ELR (cell line): ENCODE data around the gene SMG6.
A peak's percentile ranks its signal among the peaks of the same experiment; 100 is the strongest.

ENCODE experiments used
- DNase-seq: peaks from one replicate; pipeline ENCODE4 v3.0.0-alpha.2; 2015; ENCODE audit warnings: low read depth

The SMG6 gene

DNA sequence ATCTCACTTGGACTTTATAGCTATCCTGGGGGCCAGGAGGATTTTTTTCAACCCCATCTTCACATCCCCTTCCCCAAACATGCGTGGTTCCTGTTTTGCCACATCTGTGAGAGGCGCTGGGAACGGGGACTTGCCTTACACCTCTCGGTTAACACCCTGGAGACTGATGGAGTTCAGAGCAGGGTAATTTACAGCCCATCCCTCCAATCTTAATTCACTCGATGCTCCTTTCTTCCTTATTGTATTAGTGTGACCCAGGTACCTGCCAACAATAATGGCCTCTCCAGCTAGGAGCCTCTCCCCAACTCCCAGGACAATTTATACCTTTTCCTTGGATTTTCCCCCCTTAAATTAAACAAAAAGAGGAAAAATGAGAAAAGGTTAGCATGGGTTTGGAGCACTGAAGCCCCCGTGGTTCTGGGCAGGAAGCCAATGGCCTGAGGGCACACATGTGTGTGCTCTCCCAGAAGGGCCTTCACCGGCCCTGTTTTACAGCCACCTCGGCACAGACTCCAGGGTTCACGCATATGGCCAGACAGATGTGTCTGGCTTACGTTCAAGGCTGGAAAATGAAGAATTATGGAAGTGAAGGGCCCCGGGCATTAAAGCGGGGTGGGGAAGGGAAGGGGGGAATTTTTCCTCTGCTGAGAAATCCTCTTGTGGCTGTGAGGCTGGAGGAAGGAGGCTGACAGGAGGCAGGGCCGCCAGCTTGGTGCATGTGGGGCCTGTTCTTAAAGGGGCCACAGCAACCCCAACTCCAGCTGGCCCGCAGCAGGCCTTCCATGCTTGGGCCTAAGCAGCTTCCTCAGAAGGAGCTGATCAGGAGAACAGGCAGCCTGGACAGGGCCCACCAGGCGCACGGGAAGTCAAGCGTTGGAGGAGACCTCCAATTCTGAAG is 227.2 kb downstream of the SMG6 start:
- no peak for DNase-seq

- no peak for DNase-seq
Observed at GRCh38 chr17:2075336-2076086, 228.1 kb downstream of the SMG6 start.

GRCh38 chr17:2074919-2075318 is 228.7 kb downstream of the SMG6 start:
- DNase-seq = no peak

- peak; percentile 91 for DNase-seq
Observed at GRCh38 chr17:2071455-2072281, 231.9 kb downstream of the SMG6 start.

- DNase-seq = no peak
Observed at GRCh38 chr17:2071024-2071385, 232.6 kb downstream of the SMG6 start.

DNA sequence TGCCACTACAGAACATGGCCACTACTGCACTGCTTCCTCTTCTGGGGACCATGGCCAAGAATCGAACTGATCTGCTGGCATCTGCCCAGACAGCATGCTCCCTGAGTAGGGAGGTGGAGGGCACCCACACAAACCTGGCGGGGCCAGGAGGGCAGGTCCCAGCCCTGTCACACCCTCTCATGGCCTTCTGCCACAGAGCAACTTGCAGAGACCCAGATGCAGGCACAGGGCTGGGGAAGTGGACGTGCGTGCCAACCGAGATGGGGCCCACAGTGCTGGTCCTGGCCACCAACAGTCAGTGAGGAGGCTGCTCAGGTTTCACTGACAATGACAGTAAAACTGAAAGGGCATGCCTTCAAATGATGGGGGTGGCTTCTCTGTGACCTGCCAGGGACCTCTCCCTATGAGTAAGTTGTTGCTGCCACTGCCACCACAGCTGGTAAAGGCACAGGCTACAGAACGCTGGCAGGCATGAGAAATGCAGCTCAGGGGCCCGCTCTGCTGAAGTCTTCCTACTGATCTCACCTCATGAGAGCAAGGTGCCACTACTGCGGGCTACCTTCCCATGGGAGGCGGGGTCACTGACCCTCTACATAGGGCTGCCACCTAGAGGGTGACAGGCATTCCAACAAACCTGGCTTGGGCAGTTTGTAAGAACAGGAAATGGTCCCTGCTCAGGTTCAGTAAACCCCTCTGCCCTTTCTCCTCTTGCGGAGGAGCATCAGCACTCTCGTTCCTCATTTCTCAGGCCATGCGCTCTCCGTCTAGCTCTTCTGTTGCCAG is 233.2 kb downstream of the SMG6 start:
- no peak for DNase-seq

DNA sequence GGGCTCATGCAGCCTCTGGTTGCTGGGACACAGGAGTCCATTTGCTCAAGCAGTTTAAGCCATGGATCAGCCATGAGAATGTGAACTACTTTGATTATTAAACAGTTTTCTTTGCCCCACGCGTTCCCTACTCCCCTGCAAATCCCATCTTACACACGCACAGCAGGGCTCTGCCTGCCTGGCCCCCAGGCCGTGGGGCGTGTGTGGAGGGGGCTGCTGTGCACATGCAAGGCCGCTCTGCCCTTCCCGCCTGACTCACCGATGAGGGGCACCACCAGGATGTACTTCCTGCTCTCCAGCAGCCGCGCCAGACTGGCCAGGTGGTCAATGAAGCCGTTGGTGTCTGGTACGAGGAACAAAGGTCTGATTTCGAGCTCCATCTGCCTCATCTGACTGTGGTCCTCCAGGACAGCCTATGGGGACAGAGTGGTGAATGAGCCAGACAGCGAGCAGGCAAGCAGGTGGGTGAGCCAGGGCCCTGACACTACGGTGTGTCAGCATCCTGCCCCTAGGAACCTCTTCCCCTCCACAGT is 235.0 kb downstream of the SMG6 start:
- DNase-seq = peak; percentile 95

DNA sequence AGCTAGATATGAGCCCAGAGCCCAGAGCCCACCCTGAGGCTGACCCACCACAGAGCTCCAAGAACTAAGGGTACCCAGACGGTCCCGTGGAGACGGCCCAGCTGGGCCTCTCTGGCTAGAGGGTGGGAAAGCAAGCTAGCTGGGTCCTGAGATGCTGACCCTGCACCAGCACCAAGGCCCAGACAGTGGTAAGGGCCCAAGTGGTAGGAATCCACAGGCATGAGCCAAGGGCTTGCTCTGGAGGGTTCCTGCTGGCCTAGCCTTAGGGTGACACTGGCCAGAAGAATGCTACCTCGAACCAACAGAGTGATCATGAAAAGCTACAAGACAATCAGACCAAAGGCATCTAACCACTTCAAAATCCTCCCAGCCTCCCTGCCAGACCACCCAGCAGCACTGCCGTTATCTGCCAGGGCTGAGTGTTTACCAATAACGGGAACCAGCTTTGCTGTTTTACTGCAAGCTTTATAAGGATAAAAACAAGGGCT is 235.5 kb downstream of the SMG6 start:
- DNase-seq = peak; percentile 91

GRCh38 chr17:2067608-2068024 is 236.0 kb downstream of the SMG6 start:
- DNase-seq = no peak

DNA sequence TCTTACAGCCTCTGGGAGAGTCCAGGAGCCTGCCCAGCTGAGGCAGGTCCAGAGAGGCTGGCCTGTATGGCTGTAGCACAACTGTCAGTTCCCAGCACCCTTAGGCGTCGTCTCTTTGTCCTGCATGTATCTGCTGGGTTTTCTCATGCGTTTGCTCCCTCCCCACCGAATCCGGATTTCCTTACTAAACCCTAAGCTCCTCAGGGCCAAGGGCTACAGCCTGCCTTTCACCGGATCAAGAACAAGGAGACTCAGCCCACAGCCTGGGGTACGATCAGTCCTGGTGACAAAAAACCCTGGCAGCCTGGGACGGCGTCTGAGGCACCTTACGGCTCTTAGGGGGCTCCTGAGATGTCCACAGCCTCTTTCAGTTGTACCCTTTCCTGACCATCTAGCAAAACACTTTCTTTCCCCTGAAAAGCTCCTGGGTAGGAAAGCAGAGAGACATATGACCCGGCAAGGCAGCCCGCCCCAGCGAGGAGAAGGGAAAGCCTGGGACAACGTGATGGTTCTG is 236.5 kb downstream of the SMG6 start:
- no peak for DNase-seq

DNA sequence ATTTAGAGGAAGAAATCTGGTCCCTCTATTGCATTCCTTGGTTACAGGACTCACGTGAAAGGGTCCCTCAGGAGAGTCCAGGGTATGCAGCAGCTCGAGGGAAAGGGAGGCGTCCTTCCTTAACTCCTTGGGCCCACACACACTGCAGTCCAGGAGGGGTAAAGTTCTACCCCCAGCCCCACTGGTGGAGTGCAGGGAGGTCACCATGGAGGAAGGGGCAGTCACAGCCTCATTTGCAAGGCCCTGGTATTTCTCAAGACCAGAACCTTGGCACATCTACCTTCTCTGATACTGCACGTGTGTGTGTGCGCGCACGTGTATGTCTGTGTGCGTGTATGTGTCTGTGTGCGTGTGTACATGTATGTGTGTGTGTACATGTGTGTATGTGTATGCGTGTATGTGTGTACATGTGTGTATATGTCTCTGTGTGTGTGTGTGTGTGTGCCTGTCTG is 237.6 kb downstream of the SMG6 start:
- DNase-seq = no peak

DNA sequence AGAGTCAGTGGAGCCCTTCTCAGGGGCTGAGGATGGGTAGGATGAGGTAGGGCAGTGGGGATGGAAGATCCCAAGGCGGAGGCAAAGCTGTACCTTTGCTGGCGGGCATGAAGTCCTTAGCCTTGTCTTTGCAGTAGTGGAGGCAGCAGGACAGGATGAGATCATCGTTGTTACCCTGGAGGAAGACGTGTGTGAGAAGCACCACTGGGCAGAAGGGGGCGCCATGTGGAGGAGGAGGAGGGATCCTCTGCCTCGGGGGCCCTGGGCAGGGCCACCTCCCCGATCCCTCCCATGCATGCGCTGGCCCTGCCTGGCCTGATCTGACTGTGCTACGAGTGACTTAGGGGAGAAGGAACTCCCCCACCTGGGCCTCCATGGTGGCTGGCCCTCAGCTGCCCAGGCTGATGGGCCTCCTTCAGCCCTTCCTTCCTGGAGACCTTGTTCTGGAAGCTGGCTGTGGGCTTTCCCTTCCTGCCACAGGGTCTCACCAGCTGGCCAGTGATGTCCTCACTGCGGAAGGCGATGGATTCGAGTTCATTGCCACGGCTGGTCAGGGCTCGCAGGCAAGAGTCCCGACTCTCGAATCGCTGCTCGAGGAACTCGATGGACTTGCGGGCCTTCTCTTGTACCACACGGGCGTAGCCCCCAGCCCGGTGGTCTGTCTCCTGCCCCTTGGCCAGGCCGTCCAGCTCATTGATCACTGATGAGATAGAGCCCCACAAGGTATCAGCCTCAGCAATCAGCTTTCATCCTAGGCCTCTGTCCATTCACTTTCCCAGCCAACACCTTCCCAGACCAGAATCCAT is 238.4 kb downstream of the SMG6 start:
- peak; percentile 86 for DNase-seq

- peak; percentile 62 for DNase-seq
Observed at GRCh38 chr17:2064520-2064971, 239.0 kb downstream of the SMG6 start.

DNA sequence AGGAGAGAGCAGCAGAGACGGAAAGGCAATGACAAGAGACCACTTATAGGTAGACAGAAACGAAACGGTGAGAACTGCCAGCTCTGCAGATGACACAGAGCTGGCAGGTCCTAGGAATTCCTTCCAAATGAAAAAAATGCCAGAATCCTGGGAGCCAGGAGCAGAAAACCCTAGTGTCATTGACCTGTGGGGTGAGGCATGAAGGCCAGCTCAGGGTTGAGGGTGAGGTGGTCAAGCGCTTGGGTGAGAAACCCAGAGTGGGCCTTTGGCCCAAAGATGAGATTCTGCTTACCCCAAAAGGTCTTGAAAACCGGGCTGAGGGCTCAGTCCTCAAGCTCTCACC is 239.5 kb downstream of the SMG6 start:
- no peak for DNase-seq

DNA sequence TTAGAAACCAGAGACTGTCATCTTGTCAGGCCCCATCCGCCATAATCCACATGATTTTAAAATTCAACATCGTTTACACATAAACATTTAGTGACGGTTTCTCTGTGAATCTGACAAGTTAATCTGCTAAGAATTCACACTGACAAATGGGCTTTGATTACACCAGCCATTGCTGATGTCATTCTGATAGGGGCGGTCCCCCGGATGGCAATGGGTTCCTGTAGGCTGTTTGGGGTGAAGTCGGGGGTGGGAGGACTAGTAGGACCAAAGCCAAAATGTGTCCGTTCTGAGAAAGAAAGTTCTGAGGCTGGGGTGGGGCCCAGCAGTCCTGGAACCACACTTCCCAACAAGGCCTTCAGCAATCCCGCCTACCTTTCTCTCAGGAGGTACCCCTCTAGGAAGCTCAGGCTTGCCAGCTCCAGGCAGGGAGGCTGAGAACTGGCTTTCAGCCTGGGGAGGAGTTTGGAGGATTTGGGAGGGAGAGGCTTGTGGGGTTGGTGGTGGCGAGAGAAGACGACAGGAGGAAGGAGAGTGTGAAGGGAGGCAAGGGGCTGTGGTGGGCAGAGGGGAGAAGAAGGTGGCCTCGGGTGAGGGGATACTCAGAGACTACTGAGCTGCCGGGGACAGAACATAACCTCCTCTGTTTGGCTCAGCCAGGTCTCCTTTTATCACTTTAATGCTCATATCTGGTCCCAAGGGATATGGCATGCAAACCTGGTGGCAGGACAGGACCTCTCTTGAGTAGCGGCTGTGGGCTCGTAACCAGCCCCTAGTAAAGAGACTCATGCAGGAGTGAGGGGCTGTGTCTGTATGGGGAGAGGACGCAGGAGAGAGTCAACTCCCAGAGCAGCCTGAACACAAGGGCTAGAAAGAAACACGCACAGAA is 240.1 kb downstream of the SMG6 start:
- no peak for DNase-seq

- no peak for DNase-seq
Observed at GRCh38 chr17:2062571-2063183, 240.9 kb downstream of the SMG6 start.

- DNase-seq = no peak
Observed at GRCh38 chr17:2061441-2061958, 242.1 kb downstream of the SMG6 start.
